ENCODE data around the gene ZBTB48. TPM values are rescaled to one million over a fixed set of nuclear protein-coding genes. Genes with fewer than 3 reads are reported as not detected.
"Not testable (repeated sequence)": the region's sequence is repeated elsewhere in the genome, so short reads cannot be mapped to it uniquely, and the experiment has no call there.

The ZBTB48 gene
- total RNA-seq, 1 experiment from 2014 or later = 24.4 TPM

- TF ChIP-seq CTCF (IDR thresholded peaks at IDR 0.05; ENCODE audit: unreplicated experiment) = no peak
- no peak within 1 kb of the TSS for H3K27ac Mint-ChIP-seq (ENCODE audit: unreplicated experiment)
- H3K36me3 Mint-ChIP-seq (ENCODE audit: insufficient read depth, unreplicated experiment) = peaks cover 24% of the 10 kb centered on the region
- intact Hi-C loops (cut with micrococcal nuclease; ENCODE audit: unreplicated experiment) = loop anchor here (10.0 kb wide), 1 partner anchor 50 kb away; the partner anchor contains the start of gene KLHL21
- no peaks in the 10 kb centered on the region for H3K27me3 Mint-ChIP-seq (ENCODE audit: unreplicated experiment)
- no peaks in the 10 kb centered on the region for H3K9me3 Mint-ChIP-seq (ENCODE audit: low read depth, unreplicated experiment)
- CTCF ChIA-PET = interaction anchor here (1.0 kb wide), 1 partner anchor 84 kb away, joined by 3 read pairs; no protein-coding TSS in a partner anchor
- BruUV-seq (replicated peaks) = no TSS peak
- no peak for DNase-seq
- peaks cover 7% of the 10 kb centered on the region for H3K4me1 Mint-ChIP-seq (ENCODE audit: low read depth, unreplicated experiment)
- H3K4me3 Mint-ChIP-seq (ENCODE audit: low read depth, unreplicated experiment) = peak within 1 kb of the TSS; percentile 62
Observed at GRCh38 chr1:6554907-6555778, 24.7 kb upstream of the ZBTB48 start, which contains the start of gene TAS1R1. Gene TAS1R1, plus strand, starts transcription at chr1:6555307. Its CDS starts 67 bp downstream, at chr1:6555374.

- BruUV-seq (replicated peaks) = no TSS peak
- Mint-ChIP-seq H3K36me3 (ENCODE audit: insufficient read depth, unreplicated experiment) (peaks cover 23% of the 10 kb centered on the region), H3K4me3 (ENCODE audit: low read depth, unreplicated experiment) (no peak overlapping the region), H3K27ac (ENCODE audit: unreplicated experiment) (no peak overlapping the region), H3K27me3 (ENCODE audit: unreplicated experiment) (no peaks in the 10 kb centered on the region), H3K4me1 (ENCODE audit: low read depth, unreplicated experiment) (peaks cover 6% of the 10 kb centered on the region), H3K9me3 (ENCODE audit: low read depth, unreplicated experiment) (no peaks in the 10 kb centered on the region)
- intact Hi-C loops (cut with micrococcal nuclease; ENCODE audit: unreplicated experiment) = loop anchor here (10.0 kb wide), 1 partner anchor 47 kb away; the partner anchor contains the start of gene KLHL21
- CTCF ChIA-PET = no interaction called here
- no peak for TF ChIP-seq CTCF (IDR thresholded peaks at IDR 0.05; ENCODE audit: unreplicated experiment)
- DNase-seq = no peak
Observed at GRCh38 chr1:6557597-6557996, 22.2 kb upstream of the ZBTB48 start.

- H3K4me3 Mint-ChIP-seq (ENCODE audit: low read depth, unreplicated experiment); DNase-seq; H3K27me3 Mint-ChIP-seq (ENCODE audit: unreplicated experiment); H3K4me1 Mint-ChIP-seq (ENCODE audit: low read depth, unreplicated experiment); H3K9me3 Mint-ChIP-seq (ENCODE audit: low read depth, unreplicated experiment); BruUV-seq (replicated peaks); H3K27ac Mint-ChIP-seq (ENCODE audit: unreplicated experiment): not testable (repeated sequence)
- H3K36me3 Mint-ChIP-seq (ENCODE audit: insufficient read depth, unreplicated experiment) = peaks cover 10% of the 10 kb centered on the region
- intact Hi-C loops (cut with micrococcal nuclease; ENCODE audit: unreplicated experiment) = loop anchor here (10.0 kb wide), 1 partner anchor 46 kb away; the partner anchor contains the start of gene KLHL21
- CTCF ChIA-PET = interaction anchor here (0.6 to 0.7 kb wide), 2 partner anchors 21 to 622 kb away, joined by 3 to 8 read pairs; no protein-coding TSS in a partner anchor
Observed at GRCh38 chr1:6559161-6559560, 20.6 kb upstream of the ZBTB48 start.

- intact Hi-C loops (cut with micrococcal nuclease; ENCODE audit: unreplicated experiment) = no loop called here
- no peaks in the 10 kb centered on the region for H3K27me3 Mint-ChIP-seq (ENCODE audit: unreplicated experiment)
- no peak for TF ChIP-seq CTCF (IDR thresholded peaks at IDR 0.05; ENCODE audit: unreplicated experiment)
- H3K4me3 Mint-ChIP-seq (ENCODE audit: low read depth, unreplicated experiment) = no peak overlapping the region
- no peak overlapping the region for H3K27ac Mint-ChIP-seq (ENCODE audit: unreplicated experiment)
- CTCF ChIA-PET = no interaction called here
- no TSS peak for BruUV-seq (replicated peaks)
- no peak for DNase-seq
- no peaks in the 10 kb centered on the region for H3K9me3 Mint-ChIP-seq (ENCODE audit: low read depth, unreplicated experiment)
- peaks cover 3% of the 10 kb centered on the region for H3K36me3 Mint-ChIP-seq (ENCODE audit: insufficient read depth, unreplicated experiment)
- no peaks in the 10 kb centered on the region for H3K4me1 Mint-ChIP-seq (ENCODE audit: low read depth, unreplicated experiment)
Observed at GRCh38 chr1:6560267-6560666, 19.5 kb upstream of the ZBTB48 start.

All from Calu3 (cell line).